ENCODE measurements around the gene PLOD3.

- no peak for TF ChIP-seq CTCF (IDR thresholded peaks at IDR 0.05; ENCODE audit: control extremely low read depth in 1 of 3, insufficient read depth in 1 of 3, low read depth in 1 of 3, low read length in 3 of 3)
- no peak for TF ChIP-seq POLR2A (IDR thresholded peaks at IDR 0.05; ENCODE audit: control extremely low read depth in 1 of 2, low read depth in 2 of 2, low read length in 2 of 2)
- TF ChIP-seq POLR2AphosphoS5 (IDR thresholded peaks at IDR 0.05; ENCODE audit: low read depth, low read length): no peak
- TF ChIP-seq SIN3A (conservative IDR thresholded peaks at IDR 0.05 in 1 of 2, IDR thresholded peaks at IDR 0.05 in 1 of 2; ENCODE audit: low read depth in 1 of 2, low read length in 2 of 2): no peak
- TF ChIP-seq RAD21 (IDR thresholded peaks at IDR 0.05 in 1 of 2, conservative IDR thresholded peaks at IDR 0.05 in 1 of 2; ENCODE audit: low read depth in 2 of 2, low read length in 2 of 2): peak in 1 of 2 experiments; percentile 75; a peak in 1 of 4 replicates
Measured at GRCh38 chr7:101243646-101244374, 26.4 kb upstream of the PLOD3 start.
